Endometrial microvascular endothelial cells (primary cell): Measurements from ENCODE around the gene DOCK2. TPM values are rescaled to one million over a fixed set of nuclear protein-coding genes. Genes with fewer than 3 reads are reported as not detected.
"Not testable (repeated sequence)": the region's sequence is repeated elsewhere in the genome, so short reads cannot be mapped to it uniquely, and the experiment has no call there.

Source experiments
- in situ Hi-C: cut with HindIII; loops from 2 replicates; pipeline ENCODE4 v1.10.0; 2017; ENCODE audit warnings: low sequenced_read_pairs, low pct_unique_long_range_greater_than_20kb; ENCODE audit errors: inconsistent ontology term
- total RNA-seq: library from RNA; depleted of rRNA; stranded (reverse); fragments of >200 nt; gene quantifications from one replicate; pipeline ENCODE4 v1.2.3, GENCODE V29; 2015; ENCODE audit errors: inconsistent ontology term

Gene DOCK2
- total RNA-seq, 1 donor from 2014 or later, result not detected

GRCh38 chr5:169766943-169767342 lies 129.9 kb downstream of the DOCK2 start:
- in situ Hi-C loops, result not testable (repeated sequence)

- in situ Hi-C loops, result no loop called here
Measured at GRCh38 chr5:169767938-169768337, 130.9 kb downstream of the DOCK2 start.

GRCh38 chr5:169768416-169768815 lies 131.3 kb downstream of the DOCK2 start:
- in situ Hi-C loops, result no loop called here

GRCh38 chr5:169770109-169770508 lies 133.0 kb downstream of the DOCK2 start:
- in situ Hi-C loops, result no loop called here

- in situ Hi-C loops, result no loop called here
Measured at GRCh38 chr5:169772256-169772655, 135.2 kb downstream of the DOCK2 start.

- in situ Hi-C loops, result no loop called here
Measured at GRCh38 chr5:169772688-169773087, 135.6 kb downstream of the DOCK2 start.

- in situ Hi-C loops, result no loop called here
Measured at GRCh38 chr5:169777159-169777558, 140.1 kb downstream of the DOCK2 start.

- in situ Hi-C loops, result no loop called here
Measured at GRCh38 chr5:169778622-169779596, 141.8 kb downstream of the DOCK2 start.

- in situ Hi-C loops, result no loop called here
Measured at GRCh38 chr5:169781420-169782345, 144.6 kb downstream of the DOCK2 start.

GRCh38 chr5:169785771-169786618 lies 148.9 kb downstream of the DOCK2 start:
- in situ Hi-C loops, result no loop called here

- in situ Hi-C loops, result no loop called here
Measured at GRCh38 chr5:169788168-169788567, 151.1 kb downstream of the DOCK2 start.

- in situ Hi-C loops, result no loop called here
Measured at GRCh38 chr5:169789417-169789940, 152.4 kb downstream of the DOCK2 start.

GRCh38 chr5:169791251-169791650 lies 154.2 kb downstream of the DOCK2 start:
- in situ Hi-C loops, result no loop called here

- in situ Hi-C loops, result no loop called here
Measured at GRCh38 chr5:169795338-169795737, 158.3 kb downstream of the DOCK2 start.

GRCh38 chr5:169796731-169797130 lies 159.7 kb downstream of the DOCK2 start:
- in situ Hi-C loops, result no loop called here

- in situ Hi-C loops, result no loop called here
Measured at GRCh38 chr5:169797577-169797976, 160.5 kb downstream of the DOCK2 start.

- in situ Hi-C loops, result no loop called here
Measured at GRCh38 chr5:169798438-169798837, 161.4 kb downstream of the DOCK2 start.

GRCh38 chr5:169798906-169799660 lies 162.0 kb downstream of the DOCK2 start:
- in situ Hi-C loops, result no loop called here
